Non-pigmented ciliary epithelial cell (primary cell): ENCODE results near the gene LIPE.
"Not testable (repeated sequence)": the region's sequence is repeated elsewhere in the genome, so short reads cannot be mapped to it uniquely, and the experiment has no call there.

ENCODE experiments used
- DNase-seq: peaks from one replicate; pipeline ENCODE4 v3.0.0-alpha.2; 2010; ENCODE audit warnings: low read depth

LIPE gene, protein sequence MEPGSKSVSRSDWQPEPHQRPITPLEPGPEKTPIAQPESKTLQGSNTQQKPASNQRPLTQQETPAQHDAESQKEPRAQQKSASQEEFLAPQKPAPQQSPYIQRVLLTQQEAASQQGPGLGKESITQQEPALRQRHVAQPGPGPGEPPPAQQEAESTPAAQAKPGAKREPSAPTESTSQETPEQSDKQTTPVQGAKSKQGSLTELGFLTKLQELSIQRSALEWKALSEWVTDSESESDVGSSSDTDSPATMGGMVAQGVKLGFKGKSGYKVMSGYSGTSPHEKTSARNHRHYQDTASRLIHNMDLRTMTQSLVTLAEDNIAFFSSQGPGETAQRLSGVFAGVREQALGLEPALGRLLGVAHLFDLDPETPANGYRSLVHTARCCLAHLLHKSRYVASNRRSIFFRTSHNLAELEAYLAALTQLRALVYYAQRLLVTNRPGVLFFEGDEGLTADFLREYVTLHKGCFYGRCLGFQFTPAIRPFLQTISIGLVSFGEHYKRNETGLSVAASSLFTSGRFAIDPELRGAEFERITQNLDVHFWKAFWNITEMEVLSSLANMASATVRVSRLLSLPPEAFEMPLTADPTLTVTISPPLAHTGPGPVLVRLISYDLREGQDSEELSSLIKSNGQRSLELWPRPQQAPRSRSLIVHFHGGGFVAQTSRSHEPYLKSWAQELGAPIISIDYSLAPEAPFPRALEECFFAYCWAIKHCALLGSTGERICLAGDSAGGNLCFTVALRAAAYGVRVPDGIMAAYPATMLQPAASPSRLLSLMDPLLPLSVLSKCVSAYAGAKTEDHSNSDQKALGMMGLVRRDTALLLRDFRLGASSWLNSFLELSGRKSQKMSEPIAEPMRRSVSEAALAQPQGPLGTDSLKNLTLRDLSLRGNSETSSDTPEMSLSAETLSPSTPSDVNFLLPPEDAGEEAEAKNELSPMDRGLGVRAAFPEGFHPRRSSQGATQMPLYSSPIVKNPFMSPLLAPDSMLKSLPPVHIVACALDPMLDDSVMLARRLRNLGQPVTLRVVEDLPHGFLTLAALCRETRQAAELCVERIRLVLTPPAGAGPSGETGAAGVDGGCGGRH

DNA sequence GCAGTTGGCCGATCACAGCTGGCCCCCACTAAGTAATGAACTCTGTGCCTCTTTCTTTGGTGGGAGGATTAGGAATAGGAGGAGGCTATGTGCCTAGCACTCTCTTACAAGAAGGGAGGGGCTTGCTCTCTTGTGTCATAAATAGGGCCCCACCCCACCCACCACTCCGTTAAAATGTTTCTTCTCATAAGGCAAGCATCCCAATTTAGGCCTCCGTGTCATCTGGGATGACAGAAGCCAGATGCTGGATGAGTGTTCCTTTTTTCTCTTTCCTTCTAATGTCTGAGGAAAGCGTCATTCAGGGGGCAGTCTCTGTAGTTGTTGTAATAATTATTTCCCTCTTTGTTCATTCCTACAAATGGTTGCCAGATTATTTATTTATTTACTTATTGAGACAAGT lies at the start of gene LIPE:
LIPE (minus strand) TSS at position 76 of the 400 bp plus-strand sequence. CDS start 239 bp downstream, outside the sequence.
- no peak for DNase-seq

DNA sequence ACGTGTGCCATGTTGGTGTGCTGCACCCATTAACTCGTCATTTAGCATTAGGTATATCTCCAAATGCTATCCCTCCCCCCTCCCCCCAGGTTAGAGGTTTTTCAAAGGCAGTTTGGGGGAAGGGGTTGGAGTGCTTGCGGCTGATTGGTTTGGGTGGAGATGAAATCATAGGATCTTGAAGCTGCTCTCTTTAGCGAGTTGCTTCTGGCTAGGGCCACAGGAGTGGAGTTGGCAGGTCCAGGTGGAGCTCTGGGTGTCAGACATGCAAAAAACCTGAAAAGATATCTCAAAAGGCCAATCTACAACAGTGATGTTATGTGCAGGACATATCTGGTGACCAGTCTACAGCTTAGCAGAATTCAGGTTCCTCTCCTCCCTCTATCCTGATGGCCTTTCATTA lies 48.2 kb upstream of the LIPE start:
- no peak for DNase-seq

DNA sequence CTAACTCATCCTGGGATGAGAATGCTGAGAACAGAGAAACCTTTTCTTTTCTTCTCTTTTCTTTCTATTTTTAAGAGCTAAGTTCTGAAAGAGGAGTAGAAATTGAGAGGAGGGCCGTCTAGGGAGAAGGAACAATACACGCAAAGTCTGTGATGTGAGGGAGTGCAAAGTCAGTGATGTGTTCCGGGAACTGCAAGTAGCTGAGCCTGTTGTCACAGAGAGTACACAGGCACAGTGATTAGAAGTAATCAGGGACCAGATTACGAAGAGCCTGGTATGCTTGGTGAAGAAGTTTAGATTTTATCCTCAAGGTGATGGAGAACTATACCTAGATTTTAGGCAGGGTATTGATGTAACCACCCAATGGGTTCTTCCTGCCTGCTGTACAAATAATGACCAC lies 47.6 kb upstream of the LIPE start:
- DNase-seq = no peak

DNA sequence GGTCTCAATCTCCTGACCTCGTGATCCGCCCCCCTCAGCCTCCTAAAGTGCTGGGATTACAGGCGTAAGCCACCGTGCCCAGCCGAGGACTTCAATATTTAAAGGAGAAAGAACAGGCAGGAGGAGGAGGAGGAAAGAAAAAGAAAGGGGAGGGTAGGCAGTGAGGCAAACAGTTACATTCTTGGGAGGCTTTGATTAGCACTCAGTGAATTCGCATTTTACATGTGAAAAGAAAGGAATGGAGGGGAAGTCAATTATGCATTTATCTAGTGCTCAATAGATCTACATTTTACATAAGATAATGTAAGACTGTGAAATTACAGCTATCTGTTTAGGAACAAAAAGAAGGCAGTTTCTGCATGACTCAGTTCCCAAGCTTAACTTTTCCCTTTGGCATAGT lies 46.5 kb upstream of the LIPE start:
- no peak for DNase-seq

DNA sequence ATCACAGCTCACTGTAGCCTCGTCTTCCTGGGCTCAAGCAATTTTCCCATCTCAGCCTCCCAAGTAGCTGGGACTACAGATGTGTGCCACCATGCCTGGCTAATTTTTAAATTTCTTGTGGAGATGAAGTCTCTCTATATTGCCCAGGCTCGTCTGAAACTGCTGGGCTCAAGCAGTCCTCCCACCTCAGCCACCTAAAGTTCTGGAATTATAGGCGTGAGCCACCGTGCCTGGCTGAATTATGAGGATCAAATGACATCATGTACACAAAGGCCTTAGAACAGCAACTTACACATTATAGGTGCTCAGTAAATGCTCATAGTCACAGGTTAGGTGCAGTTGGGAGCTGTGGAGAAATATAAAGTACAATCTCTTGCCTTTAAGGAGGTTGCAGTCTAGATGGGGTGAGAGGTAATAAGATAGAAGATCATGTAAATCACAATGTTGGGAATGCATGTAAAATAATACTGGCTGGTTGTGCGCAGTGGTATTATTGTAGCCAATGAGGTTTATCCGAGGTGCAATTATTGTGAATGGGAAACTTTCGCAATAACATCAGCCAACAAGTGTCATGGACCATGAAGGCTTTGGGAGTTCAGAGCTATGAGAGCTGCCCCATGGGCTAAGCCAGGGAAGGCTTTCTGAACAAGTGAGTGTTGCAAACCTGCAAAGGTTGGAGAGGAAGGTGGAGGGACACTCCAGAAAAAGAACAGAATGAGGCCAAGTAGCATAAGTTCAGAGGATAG lies 45.4 kb upstream of the LIPE start:
- no peak for DNase-seq

DNA sequence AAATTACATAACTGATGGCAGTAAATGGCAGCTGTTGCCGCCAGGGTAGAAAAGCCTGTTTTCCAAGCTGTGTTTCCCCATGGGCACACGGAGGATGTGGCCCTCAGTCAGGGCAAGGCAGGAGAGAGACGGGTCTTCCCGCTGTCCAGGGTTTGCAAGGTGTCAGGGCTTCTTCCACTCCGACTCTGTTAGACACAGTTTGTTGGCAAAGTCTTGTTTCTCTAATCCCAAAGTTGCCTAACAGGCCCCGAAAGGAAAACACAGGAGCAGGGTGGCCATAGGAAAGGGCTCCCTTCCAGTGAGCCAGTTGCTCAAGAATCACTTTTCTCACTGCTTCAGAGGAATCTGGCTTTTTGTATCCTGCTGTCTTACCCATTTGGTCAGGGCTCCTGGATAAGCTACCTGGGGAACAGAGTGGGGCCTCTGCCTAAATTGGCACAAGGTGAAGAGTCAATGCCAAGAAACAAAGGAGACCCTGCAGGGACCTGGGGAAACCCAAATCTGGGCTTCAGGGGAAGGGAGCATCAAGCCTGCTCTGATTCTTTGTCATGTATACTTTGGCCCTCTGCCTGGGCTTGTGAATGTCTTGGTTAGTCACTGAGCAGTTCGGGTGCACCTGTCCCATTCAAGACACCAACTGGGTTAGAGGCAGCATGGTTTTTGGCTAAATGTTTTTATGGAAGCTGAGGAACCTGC lies 44.5 kb upstream of the LIPE start:
- no peak for DNase-seq

DNA sequence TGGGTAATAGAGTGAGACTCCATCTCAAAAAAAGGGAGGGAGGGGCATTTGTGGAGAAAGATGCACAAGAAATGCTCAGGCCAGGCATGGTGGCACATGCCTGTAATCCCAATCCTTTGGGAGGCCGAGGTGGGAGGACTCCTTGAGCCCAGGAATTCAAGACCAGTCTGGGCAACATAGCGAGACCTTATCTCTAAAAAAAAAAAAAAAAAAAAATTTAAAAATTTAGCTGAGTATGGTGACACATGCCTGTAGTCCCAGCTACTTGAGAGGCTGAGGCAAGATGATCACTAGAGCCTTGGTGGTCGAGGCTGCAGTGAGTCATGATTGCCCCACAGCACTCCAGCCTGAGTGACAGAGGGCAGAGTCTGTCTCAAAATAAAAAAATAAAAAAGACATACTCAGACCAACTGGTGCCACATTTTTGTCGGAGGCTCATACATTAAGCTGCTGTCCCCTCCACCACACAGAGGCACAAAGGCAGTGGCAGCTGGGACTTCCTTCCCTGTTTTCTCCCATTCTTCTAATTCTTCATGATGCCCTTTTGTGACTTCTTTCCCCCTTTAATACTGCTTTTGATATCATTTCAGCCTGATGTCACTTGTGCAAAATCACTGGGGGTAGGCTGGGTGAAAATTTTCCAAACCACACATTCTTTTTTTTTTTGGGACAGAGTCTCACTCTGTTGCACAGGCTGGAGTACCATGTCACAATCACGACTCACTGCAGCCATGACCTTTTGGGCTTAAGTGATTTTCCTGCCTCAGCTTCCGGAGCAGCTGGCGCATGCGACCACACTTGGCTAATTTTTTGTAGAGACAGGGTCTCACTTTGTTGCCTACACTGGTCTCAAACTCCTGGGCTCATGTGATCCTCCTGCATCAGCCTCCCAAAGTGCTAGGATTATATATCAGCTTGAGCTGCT lies 42.4 kb upstream of the LIPE start:
- no peak for DNase-seq

DNA sequence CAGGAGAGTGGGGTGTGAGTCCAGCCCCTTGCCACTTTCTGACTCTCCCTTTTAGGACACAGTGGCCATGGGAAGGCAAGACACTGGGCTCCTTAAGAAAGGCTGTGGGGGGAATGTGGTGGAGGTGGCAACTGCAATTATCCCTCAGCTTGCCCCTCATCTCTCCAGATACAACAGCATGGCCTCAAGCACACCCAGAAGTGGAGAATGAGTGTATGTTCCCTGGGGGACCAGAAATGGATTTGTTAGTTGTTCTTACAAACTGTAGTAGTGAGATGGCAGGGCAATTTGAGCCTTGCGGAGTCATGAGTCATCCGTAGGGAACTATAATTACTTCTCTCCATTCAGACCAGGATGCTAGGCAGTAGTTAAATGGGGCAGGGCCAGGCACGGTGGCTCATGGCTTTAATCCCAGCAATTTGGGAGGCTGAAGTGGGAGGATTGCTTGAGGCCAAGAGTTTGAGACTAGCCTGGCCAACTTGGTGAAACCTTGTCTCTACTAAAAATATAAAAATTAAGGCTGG lies 41.1 kb upstream of the LIPE start:
- peak; percentile 4 for DNase-seq

DNA sequence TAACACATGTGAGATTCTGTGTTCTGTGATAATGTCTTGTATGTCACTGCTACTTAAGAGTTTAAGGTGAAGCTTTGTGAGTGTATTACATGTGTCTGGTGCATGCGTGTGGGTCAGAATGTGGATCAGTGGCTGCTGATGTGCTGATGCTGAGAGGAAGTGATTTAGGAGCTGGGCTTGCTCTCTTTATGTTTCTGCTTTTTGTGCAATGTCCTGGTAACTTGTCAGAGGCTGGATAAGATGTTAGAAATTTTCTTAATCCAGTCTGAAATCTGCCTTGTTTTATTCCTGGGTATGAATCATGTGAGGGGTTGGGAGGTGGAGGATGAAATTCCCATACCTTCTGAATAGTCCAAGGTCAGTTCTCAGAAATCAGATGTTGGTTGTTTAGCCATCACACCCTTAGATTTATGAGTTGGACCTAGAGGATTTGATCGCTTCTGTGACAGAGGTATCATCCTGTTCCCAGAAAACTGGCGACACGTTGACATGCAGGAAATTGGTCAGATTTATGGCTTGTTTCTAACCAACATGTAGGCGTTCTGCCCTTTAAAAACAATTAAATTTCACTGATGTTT lies 40.1 kb upstream of the LIPE start:
- DNase-seq = no peak

DNA sequence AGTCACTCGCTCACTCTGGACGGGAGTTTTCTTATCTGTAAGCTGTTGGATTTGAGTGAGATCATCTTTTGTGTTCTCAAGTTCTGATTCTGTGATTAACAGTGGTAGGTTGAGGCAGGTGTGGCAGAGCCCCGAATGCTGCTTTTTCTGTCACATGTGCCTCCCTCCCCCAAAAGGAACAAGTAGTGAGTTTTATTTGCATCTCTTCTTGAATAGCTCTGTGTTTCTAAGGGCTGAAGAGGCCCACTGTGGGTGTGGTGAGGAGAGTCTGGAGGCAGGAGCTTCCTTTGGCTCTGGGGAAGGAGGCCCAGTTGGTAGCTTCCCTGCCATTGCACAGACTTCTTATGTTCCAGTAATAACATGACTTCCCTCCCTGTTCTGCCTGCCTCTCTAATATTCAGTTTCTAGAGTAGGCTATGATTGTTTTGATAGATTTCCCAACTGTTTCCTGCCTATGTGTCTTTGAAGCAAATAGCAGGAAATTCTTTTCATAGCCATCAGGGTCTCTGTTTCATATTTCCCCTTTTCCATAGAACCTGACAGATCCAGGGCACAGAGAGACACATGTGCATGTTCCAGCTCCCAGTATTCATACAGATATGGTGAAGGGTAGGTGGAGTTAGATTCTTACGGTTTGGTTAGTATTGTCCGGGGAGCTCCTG lies 39.5 kb upstream of the LIPE start:
- DNase-seq = no peak

DNA sequence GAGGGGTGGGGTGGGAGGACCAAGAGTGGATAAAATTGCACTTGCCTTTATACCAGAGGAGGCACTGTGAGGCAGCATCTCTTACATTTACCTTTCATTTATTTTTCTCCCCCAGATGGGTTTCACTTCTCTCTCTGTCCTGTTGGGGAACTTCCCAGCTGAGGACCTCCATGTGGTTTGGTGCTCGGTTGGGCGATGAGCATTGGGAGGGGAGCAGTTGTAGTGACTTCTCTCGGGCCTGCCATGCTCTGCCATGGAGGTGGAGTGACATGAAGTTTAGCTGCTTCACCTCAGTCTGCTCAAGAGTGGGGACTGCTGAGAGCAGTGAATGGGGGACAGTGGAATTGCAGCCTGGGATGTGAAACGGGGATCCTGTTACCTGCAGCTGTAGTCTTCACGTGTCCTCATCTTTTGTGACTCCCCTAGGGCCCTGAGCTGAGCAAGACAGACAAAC lies 38.7 kb upstream of the LIPE start:
- no peak for DNase-seq

DNA sequence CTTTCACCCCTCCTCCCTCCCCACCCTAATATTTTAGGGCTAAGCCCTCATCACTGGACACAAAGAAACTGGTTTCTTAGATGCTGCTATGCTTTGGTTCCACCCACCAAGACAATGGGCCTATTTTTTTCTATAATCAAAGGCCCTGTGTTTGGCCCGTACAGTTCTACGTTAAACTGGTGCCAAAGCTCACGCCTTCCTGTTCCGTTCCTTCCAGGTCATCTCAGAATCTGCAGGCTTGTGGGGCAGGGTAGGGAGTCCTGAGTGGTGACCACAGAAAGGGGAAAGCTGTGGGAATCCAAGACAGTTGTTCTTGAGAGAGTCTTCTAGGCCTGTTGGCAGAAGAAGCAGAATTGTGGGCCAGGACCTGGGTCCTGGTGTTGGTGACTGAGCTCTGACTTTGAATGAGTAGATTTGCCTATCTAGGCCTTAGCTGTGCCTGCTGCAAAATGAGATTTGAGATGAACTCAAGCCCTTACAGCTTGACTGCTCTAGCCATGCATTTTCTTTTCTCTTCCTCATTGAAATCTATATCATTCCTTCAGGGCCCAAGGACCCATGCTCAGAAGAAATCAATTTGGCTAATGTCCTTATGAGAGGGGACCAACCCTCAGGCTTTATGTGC lies 34.6 kb upstream of the LIPE start:
- DNase-seq = no peak

DNA sequence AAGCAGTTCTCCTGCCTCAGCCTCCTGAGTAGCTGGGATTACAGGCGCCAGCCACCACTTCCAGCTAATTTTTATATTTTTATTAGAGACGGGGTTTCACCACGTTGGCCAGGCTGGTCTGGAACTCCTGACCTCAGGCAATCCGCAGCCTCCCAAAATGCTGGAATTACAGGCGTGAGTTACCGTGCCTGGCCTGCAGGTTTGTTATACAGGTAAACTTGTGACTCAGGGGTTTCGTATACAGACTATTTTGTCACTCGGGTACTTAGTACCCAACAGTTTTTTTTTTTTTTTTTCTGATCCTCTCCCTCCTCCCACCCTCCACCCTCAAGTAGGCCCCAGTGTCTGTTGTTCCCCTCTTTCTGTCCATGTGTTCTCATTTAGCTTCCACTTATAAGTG lies 34.0 kb upstream of the LIPE start:
- DNase-seq = not testable (repeated sequence)

DNA sequence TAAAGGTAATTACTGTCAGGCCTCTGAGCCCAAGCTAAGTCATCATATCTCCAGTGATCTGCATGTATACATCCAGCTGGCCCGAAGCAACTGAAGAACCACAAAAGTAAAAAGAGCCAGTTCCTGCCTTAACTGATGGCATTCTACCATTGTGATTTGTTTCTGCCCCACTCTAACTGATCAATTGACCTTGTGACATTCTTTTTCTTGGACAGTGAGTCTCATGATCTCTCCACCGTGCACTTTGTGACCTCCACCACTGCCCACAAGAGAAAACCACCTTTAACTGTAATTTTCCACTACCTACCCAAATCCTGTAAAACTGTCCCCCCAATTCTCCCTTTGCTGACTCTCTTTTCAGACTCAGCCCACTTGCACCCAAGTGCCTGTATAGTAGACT lies 32.7 kb upstream of the LIPE start:
- DNase-seq = no peak

DNA sequence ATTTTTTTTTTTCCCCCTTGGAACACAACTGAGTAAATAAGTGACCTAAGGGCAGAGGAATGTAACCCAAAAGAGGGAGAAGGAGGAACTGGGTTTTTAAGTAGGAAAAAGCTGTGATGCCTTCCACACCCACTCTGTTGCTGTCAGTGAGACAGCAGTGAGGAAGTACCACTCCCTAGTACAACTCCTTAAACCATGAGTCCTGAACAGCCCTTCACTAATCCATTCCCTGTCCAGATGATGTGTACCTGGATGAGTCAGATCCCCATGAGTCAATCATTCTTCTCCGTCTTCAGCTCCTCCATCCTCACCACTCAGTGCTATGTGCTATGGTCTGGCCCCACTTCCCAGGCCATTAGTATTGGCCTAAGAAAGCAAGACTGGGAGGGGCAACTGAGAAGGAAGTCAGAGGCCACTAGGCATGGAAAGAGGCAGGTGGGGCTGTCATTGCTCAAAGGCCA lies 28.5 kb upstream of the LIPE start:
- no peak for DNase-seq

DNA sequence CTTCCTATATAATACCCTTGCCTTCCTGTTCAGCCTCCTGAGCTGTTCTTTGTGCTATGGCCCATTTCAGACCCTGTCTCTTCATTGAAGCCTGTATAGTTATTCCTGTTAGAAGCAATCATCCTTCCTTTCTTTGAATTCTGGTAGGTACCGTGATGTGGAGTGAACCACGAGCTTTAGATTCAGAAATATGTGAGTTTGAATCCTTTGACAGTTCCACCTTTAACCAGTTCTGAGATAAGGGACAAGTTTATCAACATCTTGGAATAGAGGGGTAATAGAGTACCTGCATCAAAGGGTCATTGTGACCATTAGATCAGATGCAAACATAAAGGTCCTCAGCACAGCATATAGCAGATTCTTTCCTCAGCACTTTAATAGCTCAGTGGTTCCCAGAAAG lies 27.9 kb upstream of the LIPE start:
- DNase-seq = no peak

DNA sequence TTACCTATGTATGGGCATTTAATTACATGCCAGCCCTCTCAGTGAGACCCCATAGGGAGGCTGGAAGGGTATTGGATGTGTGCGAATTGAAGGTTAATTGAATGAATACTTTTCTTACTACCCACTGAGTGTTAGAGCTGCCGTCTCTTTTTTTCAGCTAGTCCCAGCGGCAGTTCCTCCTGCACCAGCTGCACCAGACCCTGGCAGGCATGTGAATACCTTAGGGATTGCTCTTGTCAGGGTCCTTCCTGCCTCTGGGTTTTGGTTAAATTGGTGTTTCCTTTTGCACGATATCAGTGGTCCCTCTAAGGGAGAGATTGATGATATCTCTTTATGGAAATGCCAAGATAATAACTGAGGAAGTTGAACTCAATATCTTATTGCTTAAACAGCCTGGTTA lies 25.4 kb upstream of the LIPE start:
- no peak for DNase-seq

DNA sequence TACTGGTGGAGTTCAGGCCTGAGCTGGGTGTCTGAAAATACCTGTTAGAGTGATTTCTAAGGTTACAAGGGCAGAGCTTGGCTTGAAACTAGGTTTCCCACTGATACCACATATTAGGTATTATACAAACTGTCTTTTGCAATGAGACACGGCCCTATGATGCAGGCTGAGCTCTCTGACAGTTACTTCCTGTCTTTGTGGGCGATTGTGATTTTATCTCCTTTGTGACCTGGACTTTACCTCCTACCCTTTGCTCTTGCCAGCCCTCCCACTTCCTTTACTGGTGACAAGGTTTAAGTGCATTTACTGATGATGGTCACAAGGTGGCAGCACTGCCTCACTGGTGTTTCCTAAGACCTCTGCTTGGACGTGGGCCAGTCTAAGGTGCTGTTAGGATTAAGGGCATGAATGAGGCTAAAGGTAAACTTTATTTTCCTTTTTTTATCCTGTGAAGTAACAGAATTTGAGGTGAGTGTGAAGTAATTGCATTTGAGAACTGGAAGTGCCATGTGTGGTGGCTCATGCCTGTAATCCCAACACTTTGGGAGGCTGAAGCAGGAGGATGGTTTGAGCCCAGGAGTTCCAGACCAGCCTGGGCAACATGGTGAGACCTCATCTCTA lies 23.2 kb upstream of the LIPE start:
- DNase-seq = peak; percentile 46
